ENCODE measurements around the gene TST.
"Not testable (repeated sequence)": the region's sequence is repeated elsewhere in the genome, so short reads cannot be mapped to it uniquely, and the experiment has no call there.

Gene TST

DNA sequence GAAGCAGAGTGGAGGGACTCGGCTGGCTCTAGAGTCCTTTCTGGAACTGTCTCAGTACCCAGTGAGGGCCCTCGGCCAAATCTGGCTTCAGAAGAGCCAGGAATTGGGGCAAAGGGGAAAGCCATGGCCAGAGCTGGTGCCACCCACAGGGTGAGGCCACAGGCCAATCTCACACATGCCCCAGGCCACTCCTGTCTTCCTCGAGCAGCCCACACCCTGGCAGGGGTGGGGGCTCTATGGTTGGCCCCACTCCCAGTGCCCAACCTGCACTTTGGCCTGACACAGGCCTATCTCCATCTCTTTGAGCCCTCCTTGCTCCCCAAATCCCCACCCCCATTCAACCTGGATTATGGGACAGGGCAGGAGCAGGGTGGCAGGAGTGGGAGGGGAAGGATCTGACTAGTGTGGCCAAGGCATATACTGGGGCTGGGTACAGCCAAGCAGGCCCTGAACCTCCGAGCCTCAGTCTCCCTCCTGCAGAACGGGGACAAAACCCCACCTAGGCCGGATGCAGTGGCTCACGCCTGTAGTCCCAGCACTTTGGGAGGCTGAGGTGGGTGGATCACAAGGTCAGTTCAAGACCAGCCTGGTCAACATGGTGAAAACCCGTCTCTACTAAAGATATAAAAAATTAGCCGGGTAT, 6.9 kb downstream of the TST start:
- DNase-seq: no peak

DNA sequence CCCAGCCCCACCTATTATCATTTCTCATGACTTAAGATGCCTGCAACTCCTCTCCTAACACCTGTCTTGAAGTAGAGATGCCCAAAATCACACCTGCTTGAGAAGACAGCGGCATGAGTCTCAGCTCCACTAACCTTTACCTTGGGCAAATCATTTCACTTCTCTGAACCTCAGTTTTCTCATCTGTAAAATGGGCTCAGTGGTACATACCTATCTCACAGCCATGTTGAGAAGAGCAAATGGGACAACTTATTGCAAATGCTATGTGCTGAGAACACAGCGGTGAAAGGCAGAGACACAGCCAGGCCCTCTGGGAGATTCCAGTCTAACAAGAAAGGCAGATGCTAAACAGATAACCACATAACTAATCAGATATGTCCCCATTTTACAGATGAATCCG, 7.8 kb downstream of the TST start:
- no peak for DNase-seq

DNA sequence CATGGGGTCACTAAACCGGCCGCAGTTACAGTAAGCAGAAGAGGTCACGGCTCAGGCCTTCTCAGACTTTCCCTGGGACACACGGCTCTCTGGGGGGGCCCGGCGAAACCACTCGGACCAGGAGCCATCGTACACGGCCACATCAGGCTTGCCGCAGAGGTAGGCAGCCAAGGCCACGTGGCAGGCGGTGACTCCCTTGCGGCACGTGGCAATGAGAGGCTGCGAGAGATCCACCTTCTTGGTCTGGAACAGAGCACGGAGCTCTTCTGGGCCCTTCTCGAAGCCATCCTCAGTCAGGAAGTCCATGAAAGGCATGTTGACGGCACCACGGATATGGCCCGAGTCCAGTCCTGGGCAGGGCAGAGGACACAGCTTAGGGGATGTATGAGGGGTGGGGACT, 8.3 kb downstream of the TST start:
- DNase-seq: no peak

DNA sequence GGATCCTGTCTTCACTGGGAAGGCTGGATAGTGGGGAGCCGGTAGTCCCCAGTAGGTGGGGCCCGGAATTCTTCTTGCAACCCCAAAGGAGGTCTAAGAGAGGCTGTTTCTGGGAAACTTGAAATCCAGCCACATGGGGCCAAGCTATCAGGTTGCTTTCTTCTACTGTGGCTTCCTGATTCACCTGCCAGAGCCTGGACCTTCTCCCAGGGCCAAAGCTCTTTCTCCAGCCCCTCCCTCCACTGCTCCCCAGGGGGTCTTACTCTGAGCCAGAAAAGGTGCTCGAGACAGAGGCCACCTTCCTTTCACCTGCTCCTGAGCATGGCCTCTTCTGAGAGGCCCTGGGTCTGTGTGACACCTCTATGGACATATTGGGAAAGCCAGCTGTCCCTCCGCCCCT, 9.1 kb downstream of the TST start:
- no peak for DNase-seq

DNA sequence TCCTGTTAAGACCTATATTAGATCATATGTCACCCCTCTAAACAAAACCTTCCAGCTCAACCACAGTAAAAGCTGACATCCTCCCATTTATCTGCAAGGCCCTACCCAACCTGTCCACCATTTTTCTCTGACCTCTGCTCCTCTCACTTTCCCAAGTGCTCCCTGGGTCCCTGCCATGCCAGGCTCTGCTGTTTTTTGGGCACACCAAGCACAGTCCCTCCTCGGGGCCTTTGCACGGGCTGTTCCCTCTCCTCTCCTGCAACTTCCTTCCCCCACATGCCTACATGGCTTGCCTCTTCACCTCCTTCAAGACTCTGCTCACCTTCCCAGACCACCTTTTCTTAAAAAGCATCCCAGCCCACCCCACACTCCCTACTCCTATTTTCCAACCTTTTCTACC, 9.8 kb downstream of the TST start:
- DNase-seq: no peak

DNA sequence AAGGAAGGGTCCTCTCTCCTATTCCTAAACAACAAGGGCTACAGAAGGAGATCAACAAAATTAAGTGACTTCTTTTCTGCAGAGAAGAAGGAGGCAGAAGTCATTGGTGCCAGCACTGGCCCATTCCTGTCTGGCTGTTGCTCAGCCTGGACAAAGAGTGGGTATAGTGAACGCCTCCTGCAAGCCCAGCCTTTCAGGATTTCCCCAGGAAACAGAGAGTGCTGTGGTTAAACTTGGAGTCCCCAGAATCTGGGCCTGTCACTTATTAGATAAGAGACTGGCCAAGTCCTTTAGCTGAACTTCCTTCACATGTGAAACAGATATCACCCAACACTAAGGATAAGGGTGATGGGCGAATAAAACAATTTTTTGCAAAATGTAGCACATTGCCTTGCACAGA, 10.9 kb downstream of the TST start:
- no peak for DNase-seq

DNA sequence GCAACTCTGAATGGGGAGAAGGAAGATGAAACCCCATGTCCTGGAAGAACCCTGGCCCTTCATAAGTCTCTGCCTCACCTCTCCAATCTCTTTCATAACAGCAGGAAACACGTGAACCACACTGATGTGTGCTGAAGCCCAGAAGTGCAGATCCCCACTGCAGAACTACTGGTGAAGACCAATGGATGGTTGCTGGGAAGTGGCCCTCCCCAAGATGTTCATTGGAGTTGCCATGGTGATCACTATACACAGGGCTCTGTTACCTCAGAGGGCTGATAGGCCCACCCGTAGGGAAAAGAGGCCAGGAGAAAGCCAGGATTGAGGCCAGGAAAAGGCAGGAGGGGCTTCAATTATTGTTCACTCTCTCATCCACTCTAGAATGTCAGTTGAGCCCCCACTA, 11.6 kb downstream of the TST start:
- DNase-seq: no peak

DNA sequence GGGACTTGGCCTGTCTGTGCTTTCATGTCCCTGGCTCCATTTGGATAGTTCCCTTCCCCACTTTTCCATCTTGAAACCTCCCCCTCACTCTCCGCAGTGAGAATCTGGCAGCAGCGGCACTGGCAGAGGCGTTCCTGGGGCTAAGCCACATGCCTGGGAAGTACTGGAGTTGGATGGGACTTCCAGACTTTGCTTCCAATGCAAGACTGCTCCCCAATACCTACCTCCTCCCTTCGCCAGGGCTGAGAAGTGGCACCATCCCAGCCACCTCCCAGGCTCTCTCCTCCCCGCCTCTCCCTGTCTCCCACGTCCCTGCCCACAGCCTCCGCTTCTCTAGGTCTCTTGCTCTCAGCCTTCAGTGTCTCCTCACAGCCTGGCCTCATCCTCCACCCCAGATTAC, 16.6 kb downstream of the TST start:
- DNase-seq: no peak

DNA sequence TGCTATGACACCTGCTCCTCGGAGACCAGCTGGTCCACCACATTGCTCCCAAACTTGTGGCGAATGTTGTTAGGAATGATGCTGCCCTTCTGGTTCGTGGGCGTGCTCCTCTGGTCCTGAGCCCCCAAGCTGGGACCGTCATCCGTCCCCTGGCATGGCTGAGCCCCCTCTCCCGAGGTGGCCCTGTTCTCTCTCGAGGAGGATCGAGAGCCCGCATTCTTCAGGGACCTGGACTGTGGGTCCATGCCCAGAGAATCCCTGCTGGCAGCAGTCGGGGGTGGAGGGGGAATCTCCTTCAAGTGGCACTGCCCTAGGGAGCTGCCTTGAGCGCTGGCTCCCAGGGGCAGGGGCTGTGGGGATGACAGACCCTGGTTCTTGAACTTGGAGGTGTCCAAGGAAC, 17.4 kb downstream of the TST start:
- no peak for DNase-seq

DNA sequence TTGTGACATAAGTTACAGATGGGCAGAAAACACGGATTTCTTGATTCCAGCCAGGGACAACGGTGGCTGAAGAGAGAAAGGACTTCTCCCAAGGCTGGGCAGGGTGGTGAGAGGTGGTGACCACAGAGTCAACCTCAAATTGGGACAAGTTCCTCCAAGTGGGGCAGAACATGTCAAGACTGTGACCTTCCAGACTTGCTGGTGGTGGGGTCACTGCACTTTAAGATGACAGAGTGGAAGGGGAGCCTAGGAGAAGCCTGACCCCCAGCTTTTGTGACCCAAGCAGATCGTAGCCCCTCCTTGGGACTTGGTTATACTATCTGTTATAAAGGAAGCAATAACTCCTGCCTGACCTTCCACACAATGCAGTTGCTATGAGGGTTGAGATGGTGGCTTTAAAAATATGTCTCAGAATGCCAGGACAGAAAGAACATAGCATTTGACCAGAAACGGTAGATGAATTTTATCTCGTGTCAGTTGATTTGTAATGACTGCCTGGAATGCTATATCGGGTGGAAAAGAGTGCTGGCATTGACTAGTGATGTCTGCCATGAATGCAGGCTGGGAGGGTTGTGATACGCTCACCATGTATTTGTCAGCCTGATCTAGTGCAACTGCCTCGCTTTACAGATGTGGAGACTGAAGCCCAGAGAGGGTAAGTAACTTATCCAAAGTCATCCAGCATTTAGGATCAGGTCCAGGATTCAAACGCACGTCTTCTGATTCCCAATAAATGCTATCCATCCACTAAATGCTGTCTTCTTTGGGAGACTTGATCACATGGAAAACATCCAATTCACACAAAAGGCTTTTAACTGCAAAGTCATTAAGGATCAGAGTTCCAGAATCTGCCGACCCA, 18.3 kb downstream of the TST start:
- no peak for DNase-seq

DNA sequence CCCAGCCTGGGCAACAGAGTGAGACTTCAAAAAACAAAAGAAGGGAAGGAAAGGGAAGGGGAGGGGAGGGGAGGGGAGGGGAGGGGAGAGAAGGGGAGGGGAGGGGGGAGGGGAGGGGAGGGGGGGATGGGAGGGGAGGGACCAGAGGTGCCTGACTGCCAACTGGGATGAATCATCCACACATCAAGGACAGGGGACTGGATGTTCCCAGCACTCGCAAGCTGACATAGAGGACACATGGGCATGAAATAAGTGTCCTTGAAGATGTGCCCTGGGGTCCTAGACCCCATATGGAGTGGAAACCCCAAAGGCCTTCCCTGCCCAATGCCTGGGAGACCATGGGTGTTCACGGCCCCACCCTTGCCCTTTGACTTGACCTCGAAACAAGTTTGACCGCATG, 19.8 kb downstream of the TST start:
- no peak for DNase-seq

DNA sequence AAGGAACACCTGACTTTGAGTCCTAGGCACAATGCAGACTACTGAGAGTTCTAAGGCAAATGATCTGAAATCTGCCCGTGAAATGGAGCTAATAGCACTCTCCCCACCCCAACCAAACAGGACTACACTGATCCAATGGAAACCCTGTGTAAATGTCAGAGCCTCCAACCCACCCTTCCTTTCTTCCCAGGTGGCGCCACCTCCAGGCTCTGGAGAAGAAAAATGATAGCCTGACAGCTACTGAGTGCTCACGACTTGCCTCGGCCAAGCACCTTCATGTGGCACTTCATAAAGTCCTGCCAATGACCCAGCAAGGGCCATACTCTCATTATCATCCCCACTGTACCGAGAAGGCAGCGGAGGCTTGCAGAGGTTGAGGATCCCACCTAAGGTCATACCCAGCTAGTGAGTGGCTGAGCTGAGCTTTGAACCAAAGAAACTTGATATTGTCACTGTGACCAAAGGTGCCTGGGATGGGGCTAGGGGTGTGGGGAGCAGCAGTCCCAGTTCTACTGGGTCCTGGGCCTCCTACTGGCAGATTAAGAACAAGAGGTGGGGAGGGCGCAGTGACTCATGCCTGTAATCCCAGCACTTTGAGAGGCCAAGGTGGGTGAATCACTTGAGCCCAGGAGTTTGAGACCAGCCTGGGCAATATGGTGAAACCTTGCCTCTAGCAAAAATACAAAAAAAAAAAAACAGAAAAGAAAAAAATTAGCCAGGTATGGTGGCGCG, 20.5 kb downstream of the TST start:
- no peak for DNase-seq

DNA sequence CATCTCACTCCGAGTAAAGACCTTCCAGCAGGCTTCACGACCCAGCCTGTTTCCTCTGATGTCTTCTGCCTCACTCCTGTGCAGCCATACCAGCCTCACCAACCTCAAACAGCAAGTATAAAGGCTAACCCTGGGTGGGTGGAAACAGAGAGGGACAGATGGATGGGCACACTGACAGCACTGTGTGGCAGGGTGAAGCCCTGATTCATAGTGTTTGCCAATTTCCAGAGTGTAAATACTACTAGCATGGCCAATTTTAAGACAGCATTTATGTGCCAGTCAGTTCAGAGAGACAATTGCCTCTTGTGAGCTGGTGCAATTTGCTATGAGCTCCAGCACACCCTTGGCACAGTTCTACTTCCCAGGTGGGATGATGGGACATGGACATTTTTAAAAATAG, 21.5 kb downstream of the TST start:
- DNase-seq: no peak

DNA sequence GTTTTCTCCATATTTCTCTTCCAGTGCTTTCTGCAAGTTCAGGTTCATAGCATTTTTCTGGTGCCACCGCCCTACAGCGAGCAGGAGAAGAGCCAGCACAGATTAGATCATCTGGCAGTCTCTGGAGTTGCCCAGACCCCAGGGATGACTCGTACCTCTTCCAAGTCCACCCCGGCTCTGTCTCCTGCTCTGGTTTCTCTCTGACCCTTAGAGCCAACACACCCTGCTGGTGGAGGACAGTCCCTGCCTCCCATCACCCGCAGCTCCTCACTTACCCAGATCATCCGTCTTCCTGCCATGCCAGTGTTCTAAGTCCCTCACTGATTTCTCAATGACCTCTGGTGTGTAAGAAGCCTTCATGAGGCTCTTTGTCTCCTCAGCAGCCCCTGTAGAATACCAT, 28.0 kb downstream of the TST start:
- no peak for DNase-seq

DNA sequence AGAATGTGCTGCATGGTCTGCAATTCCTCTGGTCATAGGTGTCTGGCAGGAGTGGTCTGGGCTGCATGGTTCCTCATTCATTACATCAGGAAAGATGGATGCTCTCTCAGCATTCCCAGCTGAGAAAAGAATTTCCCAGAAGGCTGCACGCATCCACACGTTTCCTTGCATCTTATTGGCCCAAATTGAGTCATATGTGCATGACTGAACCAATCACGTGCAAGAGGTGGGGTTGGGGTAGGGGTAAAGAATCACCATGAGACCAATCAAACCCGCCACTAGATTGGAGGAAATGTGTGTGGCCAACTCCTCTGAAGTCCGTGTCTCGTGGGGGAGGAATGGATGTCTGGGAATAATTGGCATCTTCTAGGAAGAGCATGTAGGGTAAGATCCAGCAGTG, 28.8 kb downstream of the TST start:
- no peak for DNase-seq

DNA sequence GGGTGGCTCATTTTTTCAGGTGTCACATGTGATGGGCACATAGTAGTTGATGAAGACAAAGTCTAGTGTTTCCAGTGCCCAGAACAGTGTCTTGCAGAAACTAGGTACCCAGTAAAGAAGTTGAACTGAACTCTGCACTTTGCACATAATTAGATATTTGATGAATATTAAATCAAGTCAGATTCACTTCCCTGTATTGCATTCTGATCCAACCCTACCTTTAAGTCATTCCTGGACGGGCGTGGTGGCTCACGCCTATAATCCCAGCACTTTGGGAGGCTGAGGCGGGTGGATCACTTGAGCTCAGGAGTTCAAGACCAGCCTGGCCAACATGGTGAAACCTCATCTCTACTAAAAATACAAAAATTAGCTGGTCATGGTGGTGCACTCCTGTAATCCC, 30.2 kb downstream of the TST start:
- not testable (repeated sequence) for DNase-seq

DNA sequence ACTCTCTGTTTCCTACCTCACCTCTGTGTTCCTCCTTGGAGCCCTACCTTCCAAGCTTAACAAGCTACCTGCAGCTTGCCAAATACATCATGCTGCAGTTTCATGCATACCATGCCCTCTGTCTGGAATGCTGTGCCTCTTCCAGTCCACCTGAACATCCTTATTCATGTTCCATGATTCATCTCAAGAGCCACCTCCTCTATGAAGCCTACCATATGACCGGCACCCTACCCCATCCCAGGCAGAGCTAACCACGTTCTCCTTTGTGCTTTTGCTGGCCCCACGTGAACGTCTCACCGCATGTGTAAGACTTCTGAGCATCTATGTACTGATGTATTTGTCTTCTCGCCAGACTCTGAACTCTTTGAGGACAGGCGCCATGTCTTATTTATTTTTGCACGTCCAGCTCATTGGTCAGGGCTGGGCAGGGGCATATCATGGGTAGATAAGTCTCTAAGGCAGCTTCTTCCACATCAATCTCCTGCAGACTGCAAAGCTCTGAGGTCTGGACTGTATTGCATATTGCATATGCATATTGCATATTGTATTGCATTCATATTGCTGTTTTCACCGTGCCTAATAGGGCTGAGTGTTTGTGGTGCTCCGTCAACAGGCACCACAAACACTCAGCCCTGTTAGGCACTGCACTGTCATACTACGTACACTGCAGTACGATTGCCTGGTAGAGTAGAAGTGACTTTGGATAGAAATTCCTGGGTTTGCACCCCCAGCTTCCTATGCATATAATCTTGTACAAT, 31.0 kb downstream of the TST start:
- no peak for DNase-seq

DNA sequence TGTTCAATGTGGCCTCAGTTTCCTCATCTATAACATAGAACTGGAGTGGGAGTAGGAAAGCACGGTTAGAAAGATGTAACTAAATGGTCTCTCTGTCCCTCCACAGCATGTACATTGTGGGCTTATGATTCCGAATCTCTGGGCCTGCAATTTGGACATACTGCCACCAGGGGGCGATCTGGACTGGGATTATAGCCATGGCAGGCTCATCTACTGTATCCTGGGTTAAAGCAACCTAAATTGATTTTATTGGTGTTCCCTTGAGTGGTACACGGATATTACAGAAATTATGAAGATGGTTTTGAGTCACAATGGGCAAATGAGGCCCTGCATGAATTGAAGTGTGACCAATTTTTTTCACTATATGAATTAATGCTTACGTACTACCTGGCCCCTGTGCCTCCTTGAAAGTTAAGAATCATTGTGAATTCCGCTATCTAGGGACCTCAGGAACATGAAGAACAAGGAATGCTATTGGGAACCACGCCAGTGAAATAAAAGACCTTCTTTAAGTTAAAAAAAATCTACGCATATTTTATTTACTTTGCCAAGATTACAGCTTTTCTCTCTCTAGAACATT, 32.9 kb downstream of the TST start:
- no peak for DNase-seq

DNA sequence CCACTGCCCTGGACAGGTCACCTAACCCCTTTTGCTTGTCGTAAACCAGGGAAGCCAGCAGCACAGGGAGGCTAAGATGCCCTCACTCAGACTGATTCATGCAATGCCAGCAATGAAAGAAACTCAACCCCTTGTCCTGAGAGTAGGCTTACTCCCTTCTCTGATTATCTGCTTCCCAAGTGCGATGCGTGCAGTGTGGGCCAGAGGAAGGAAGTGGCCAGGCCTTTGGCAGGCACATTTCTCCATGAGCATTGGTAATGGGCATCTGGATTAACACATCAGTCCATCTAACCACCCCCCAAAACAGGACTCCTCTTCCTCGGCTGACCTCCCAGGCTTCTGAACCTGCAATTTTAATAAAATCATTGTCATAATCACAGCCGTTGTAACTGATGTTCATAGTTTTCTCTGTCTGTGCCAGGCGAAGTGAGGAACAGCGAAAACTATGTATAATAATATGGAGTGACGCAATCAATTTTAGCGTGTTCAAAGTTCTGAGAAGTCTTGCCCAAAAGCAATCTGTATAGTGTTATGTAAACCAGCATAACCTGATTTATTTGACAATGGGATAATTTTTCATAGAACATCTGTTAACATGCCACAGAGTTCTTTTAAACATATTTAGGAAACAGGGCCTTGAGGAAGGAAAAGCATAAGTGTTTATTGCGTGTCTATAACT, 33.9 kb downstream of the TST start:
- DNase-seq: no peak

DNA sequence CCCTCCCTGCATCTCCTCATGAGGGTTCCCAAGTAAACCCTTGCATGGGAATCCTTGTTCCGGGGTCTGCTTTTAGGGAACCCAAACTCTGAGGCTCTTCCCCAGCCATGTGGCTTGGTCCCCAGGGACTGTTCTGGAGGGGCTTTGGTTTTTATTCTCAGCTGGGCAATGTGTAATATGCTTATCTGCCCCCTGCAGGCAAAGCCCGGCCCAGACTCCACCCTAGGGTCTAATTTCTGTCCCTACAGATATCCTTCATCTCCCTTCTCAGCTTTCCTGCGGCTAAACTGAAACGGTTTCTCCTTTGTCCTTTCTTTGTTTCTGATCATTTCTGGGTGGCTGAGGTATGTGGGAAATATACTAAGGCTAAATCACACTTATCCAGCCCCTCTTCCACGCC, 37.1 kb downstream of the TST start:
- no peak for DNase-seq

DNA sequence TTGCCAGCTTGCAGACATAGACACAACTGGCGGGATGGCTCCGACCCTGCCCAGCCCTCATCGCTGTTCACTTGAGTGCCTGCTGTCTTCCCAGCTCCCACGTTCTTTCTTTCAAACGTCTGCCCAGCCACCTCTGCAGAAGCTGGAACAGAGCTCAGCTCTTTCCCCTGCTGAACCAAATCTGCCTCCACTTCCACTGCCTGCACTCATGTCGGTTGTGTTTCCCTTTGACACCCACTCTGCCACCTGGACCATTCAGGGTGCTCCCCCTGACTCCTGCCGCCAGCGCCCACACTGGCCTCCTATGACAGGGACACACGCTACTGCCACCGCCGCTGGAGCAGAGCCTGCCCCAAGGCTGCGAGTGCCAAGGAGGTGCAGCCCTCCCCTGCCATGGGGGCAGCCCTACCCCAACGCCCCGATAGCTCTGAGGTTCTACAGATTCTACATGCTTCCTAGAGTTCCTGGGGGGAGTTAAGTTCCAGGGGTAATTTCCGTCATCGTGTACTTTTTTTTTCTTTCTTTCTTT, 37.9 kb downstream of the TST start:
- no peak for DNase-seq
